DOHH2 (cell line): ENCODE data around the gene PLSCR2.
"Not testable (repeated sequence)": the region's sequence is repeated elsewhere in the genome, so short reads cannot be mapped to it uniquely, and the experiment has no call there.

ENCODE experiments used
- H3F3A ChIP-seq: fragments of 200-600 bp; sonication (generic), shearing (Covaris generic); 2 replicates; pipeline ENCODE4 v1.6.0; 2016; ENCODE audit warnings: antibody characterized with exemption, mild to moderate bottlenecking; ENCODE audit not compliant: control insufficient read depth, insufficient read depth
- H3K27ac ChIP-seq: fragments of 200-600 bp; sonication (generic); 2 replicates; pipeline ENCODE4 v1.5.1; 2014; ENCODE audit warnings: low read depth, mild to moderate bottlenecking, low read length, moderate library complexity
- H3K27me3 ChIP-seq: fragments of 200-600 bp; sonication (generic); 2 replicates; pipeline ENCODE4 v1.6.1; 2014; ENCODE audit warnings: mild to moderate bottlenecking, low read length, mixed read lengths; ENCODE audit not compliant: control insufficient read depth
- H3K36me3 ChIP-seq: fragments of 200-600 bp; sonication (generic); 2 replicates; pipeline ENCODE4 v1.6.1; 2014; ENCODE audit warnings: mild to moderate bottlenecking, low read length, moderate library complexity, mixed read lengths; ENCODE audit not compliant: control insufficient read depth
- H3K4me1 ChIP-seq: fragments of 200-600 bp; sonication (generic); 2 replicates; pipeline ENCODE4 v1.6.1; 2014; ENCODE audit warnings: mild to moderate bottlenecking, low read length, mixed read lengths; ENCODE audit not compliant: control insufficient read depth
- H3K4me2 ChIP-seq: fragments of 200-600 bp; sonication (generic); 2 replicates; pipeline ENCODE4 v1.6.0; 2014; ENCODE audit warnings: mild to moderate bottlenecking, low read length, moderate library complexity
- H3K4me3 ChIP-seq: fragments of 200-600 bp; sonication (generic); 2 replicates; pipeline ENCODE4 v1.5.1; 2014; ENCODE audit warnings: mild to moderate bottlenecking, low read length, mixed read lengths
- H3K79me2 ChIP-seq: fragments of 200-600 bp; sonication (generic); 2 replicates; pipeline ENCODE4 v1.6.1; 2014; ENCODE audit warnings: mild to moderate bottlenecking, low read length, mixed read lengths; ENCODE audit not compliant: control insufficient read depth
- H3K9me2 ChIP-seq: fragments of 200-600 bp; sonication (generic); replicated peaks from 2 replicates; pipeline ENCODE4 v1.6.1; 2014; ENCODE audit warnings: mild to moderate bottlenecking, low read length, mixed read lengths; ENCODE audit not compliant: control insufficient read depth
- H3K9me3 ChIP-seq: fragments of 200-600 bp; sonication (generic); 2 replicates; pipeline ENCODE4 v1.6.1; 2014; ENCODE audit warnings: antibody characterized with exemption, low read length, mixed read lengths; ENCODE audit not compliant: control insufficient read depth, insufficient read depth
- H4K20me1 ChIP-seq: fragments of 200-600 bp; sonication (generic); 2 replicates; pipeline ENCODE4 v1.6.0; 2014; ENCODE audit warnings: low read depth, mild to moderate bottlenecking, antibody characterized with exemption, low read length, moderate library complexity; ENCODE audit not compliant: control insufficient read depth, insufficient read depth
- EZH2phosphoT487 ChIP-seq: fragments of 200-600 bp; sonication (generic); IDR thresholded peaks from 2 replicates; pipeline ENCODE4 v1.6.1; 2017; ENCODE audit warnings: borderline replicate concordance, mild to moderate bottlenecking, antibody characterized with exemption, low read length, moderate library complexity, mixed read lengths
- TF ChIP-seq, protein P1 (sequence below): fragments of 200-600 bp; sonication (generic); IDR thresholded peaks from one replicate; pipeline ENCODE4 v1.5.1; 2014; ENCODE audit warnings: antibody characterized with exemption, mild to moderate bottlenecking, low read depth, low read length; ENCODE audit not compliant: poor library complexity, severe bottlenecking

Gene PLSCR2

DNA sequence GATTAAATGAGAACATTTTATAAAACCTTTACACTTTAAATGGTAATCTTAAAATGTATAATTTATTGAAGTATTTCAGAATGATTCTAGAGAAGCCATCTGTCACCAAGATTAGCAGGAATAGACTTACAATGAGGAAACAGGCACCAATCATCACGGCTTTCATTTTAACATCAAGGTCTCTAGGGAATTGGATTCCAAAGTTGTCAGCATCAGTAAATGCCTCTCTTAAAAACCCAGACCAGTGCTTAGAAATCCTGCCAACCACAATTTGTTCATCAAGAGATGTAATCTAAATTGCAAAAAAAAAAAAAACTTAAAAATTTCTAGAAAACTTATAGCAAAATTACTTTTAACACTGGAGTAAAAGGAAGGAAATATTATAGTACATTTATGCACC is 20.3 kb downstream of the PLSCR2 start:
- Histone ChIP-seq H3K9me2 (no peaks in the 10 kb centered on the region), H3K36me3 (no peaks in the 10 kb centered on the region), H3K9me3 (no peaks in the 10 kb centered on the region), H3K4me2 (no peak overlapping the region), H3K4me1 (no peaks in the 10 kb centered on the region), H4K20me1 (no peaks in the 10 kb centered on the region), H3K27me3 (no peaks in the 10 kb centered on the region), H3K79me2 (no peaks in the 10 kb centered on the region), H3K4me3 (no peak overlapping the region), H3K27ac (no peak overlapping the region), H3F3A (no peaks in the 10 kb centered on the region)
- TF ChIP-seq, protein P1, sequence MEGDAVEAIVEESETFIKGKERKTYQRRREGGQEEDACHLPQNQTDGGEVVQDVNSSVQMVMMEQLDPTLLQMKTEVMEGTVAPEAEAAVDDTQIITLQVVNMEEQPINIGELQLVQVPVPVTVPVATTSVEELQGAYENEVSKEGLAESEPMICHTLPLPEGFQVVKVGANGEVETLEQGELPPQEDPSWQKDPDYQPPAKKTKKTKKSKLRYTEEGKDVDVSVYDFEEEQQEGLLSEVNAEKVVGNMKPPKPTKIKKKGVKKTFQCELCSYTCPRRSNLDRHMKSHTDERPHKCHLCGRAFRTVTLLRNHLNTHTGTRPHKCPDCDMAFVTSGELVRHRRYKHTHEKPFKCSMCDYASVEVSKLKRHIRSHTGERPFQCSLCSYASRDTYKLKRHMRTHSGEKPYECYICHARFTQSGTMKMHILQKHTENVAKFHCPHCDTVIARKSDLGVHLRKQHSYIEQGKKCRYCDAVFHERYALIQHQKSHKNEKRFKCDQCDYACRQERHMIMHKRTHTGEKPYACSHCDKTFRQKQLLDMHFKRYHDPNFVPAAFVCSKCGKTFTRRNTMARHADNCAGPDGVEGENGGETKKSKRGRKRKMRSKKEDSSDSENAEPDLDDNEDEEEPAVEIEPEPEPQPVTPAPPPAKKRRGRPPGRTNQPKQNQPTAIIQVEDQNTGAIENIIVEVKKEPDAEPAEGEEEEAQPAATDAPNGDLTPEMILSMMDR = no peak
- no peak for TF ChIP-seq EZH2phosphoT487

- no peak for TF ChIP-seq EZH2phosphoT487
- TF ChIP-seq, protein P1 = no peak
- no peak overlapping the region for H3K4me2 ChIP-seq
Measured at GRCh38 chr3:146446026-146446425, 23.3 kb downstream of the PLSCR2 start.

GRCh38 chr3:146440310-146440709 is 29.1 kb downstream of the PLSCR2 start:
- not testable (repeated sequence) for H3F3A ChIP-seq, H3K27ac ChIP-seq, H3K36me3 ChIP-seq, H3K4me1 ChIP-seq, H3K9me2 ChIP-seq, H4K20me1 ChIP-seq, H3K4me2 ChIP-seq, H3K79me2 ChIP-seq, H3K4me3 ChIP-seq, H3K27me3 ChIP-seq, H3K9me3 ChIP-seq

More at GRCh38 chr3:146446026-146446425, 23.3 kb downstream of the PLSCR2 start:
- no peaks in the 10 kb centered on the region for H4K20me1 ChIP-seq
- H3K27ac ChIP-seq = no peak overlapping the region
- H3F3A ChIP-seq = no peaks in the 10 kb centered on the region
- no peak overlapping the region for H3K4me3 ChIP-seq
- no peaks in the 10 kb centered on the region for H3K79me2 ChIP-seq
- H3K36me3 ChIP-seq = no peaks in the 10 kb centered on the region
- H3K9me2 ChIP-seq = no peaks in the 10 kb centered on the region
- no peaks in the 10 kb centered on the region for H3K9me3 ChIP-seq
- H3K27me3 ChIP-seq = no peaks in the 10 kb centered on the region
- H3K4me1 ChIP-seq = no peaks in the 10 kb centered on the region

GRCh38 chr3:146432066-146432465 is 37.3 kb downstream of the PLSCR2 start:
- Histone ChIP-seq H3K4me3 (no peak overlapping the region), H4K20me1 (no peaks in the 10 kb centered on the region), H3K79me2 (no peaks in the 10 kb centered on the region), H3K9me2 (no peaks in the 10 kb centered on the region), H3K36me3 (no peaks in the 10 kb centered on the region), H3K4me1 (no peaks in the 10 kb centered on the region), H3K9me3 (no peaks in the 10 kb centered on the region), H3K27ac (no peak overlapping the region), H3K27me3 (no peaks in the 10 kb centered on the region), H3F3A (no peaks in the 10 kb centered on the region), H3K4me2 (no peak overlapping the region)
- TF ChIP-seq, protein P1 = no peak
- TF ChIP-seq EZH2phosphoT487 = no peak
